ENCODE data around the gene HIGD1A.

Gene HIGD1A

GRCh38 chr3:42764115-42764514, 40.2 kb downstream of the HIGD1A start:
- peaks cover 4% of the 10 kb centered on the region for H3K27me3 ChIP-seq (ENCODE audit: control insufficient read depth, insufficient read depth, low read length)
- H3K36me3 ChIP-seq (ENCODE audit: control insufficient read depth, insufficient read depth, low read length): no peaks in the 10 kb centered on the region
- no peak overlapping the region for H3K4me3 ChIP-seq (ENCODE audit: low read depth, low read length)
- no peak overlapping the region for H3K9ac ChIP-seq (ENCODE audit: low read depth, low read length)
- peaks cover 3% of the 10 kb centered on the region for H3K4me1 ChIP-seq (ENCODE audit: control insufficient read depth, insufficient read depth, low read length)
- H3K9me3 ChIP-seq (ENCODE audit: control insufficient read depth, insufficient read depth, low read length): no peaks in the 10 kb centered on the region

GRCh38 chr3:42763021-42763420, 41.3 kb downstream of the HIGD1A start:
- Histone ChIP-seq H3K9me3 (ENCODE audit: control insufficient read depth, insufficient read depth, low read length) (no peaks in the 10 kb centered on the region), H3K4me1 (ENCODE audit: control insufficient read depth, insufficient read depth, low read length) (peaks cover 3% of the 10 kb centered on the region), H3K9ac (ENCODE audit: low read depth, low read length) (no peak overlapping the region), H3K27me3 (ENCODE audit: control insufficient read depth, insufficient read depth, low read length) (peaks cover 4% of the 10 kb centered on the region), H3K36me3 (ENCODE audit: control insufficient read depth, insufficient read depth, low read length) (no peaks in the 10 kb centered on the region), H3K4me3 (ENCODE audit: low read depth, low read length) (no peak overlapping the region)

- Histone ChIP-seq H3K4me1 (ENCODE audit: control insufficient read depth, insufficient read depth, low read length) (peaks cover 3% of the 10 kb centered on the region), H3K9ac (ENCODE audit: low read depth, low read length) (no peak overlapping the region), H3K9me3 (ENCODE audit: control insufficient read depth, insufficient read depth, low read length) (no peaks in the 10 kb centered on the region)
Observed at GRCh38 chr3:42762046-42762724, 42.1 kb downstream of the HIGD1A start.

GRCh38 chr3:42758126-42758525, 46.2 kb downstream of the HIGD1A start:
- no peaks in the 10 kb centered on the region for H3K36me3 ChIP-seq (ENCODE audit: control insufficient read depth, insufficient read depth, low read length)
- H3K9me3 ChIP-seq (ENCODE audit: control insufficient read depth, insufficient read depth, low read length): no peaks in the 10 kb centered on the region
- H3K4me1 ChIP-seq (ENCODE audit: control insufficient read depth, insufficient read depth, low read length): peaks cover 2% of the 10 kb centered on the region
- H3K9ac ChIP-seq (ENCODE audit: low read depth, low read length): no peak overlapping the region
- H3K27me3 ChIP-seq (ENCODE audit: control insufficient read depth, insufficient read depth, low read length): no peaks in the 10 kb centered on the region
- no peak overlapping the region for H3K4me3 ChIP-seq (ENCODE audit: low read depth, low read length)

More at GRCh38 chr3:42762046-42762724, 42.1 kb downstream of the HIGD1A start:
- H3K27me3 ChIP-seq (ENCODE audit: control insufficient read depth, insufficient read depth, low read length): peaks cover 4% of the 10 kb centered on the region
- H3K36me3 ChIP-seq (ENCODE audit: control insufficient read depth, insufficient read depth, low read length): no peaks in the 10 kb centered on the region
- H3K4me3 ChIP-seq (ENCODE audit: low read depth, low read length): no peak overlapping the region

GRCh38 chr3:42756681-42757213, 47.5 kb downstream of the HIGD1A start:
- Histone ChIP-seq H3K9me3 (ENCODE audit: control insufficient read depth, insufficient read depth, low read length) (no peaks in the 10 kb centered on the region), H3K9ac (ENCODE audit: low read depth, low read length) (no peak overlapping the region), H3K36me3 (ENCODE audit: control insufficient read depth, insufficient read depth, low read length) (no peaks in the 10 kb centered on the region), H3K27me3 (ENCODE audit: control insufficient read depth, insufficient read depth, low read length) (no peaks in the 10 kb centered on the region), H3K4me1 (ENCODE audit: control insufficient read depth, insufficient read depth, low read length) (peaks cover 2% of the 10 kb centered on the region), H3K4me3 (ENCODE audit: low read depth, low read length) (no peak overlapping the region)

- no peaks in the 10 kb centered on the region for H3K36me3 ChIP-seq (ENCODE audit: control insufficient read depth, insufficient read depth, low read length)
Observed at GRCh38 chr3:42755681-42756578, 48.4 kb downstream of the HIGD1A start.

GRCh38 chr3:42753757-42754156, 50.5 kb downstream of the HIGD1A start:
- no peak overlapping the region for H3K9ac ChIP-seq (ENCODE audit: low read depth, low read length)
- no peaks in the 10 kb centered on the region for H3K27me3 ChIP-seq (ENCODE audit: control insufficient read depth, insufficient read depth, low read length)
- H3K36me3 ChIP-seq (ENCODE audit: control insufficient read depth, insufficient read depth, low read length): no peaks in the 10 kb centered on the region
- H3K9me3 ChIP-seq (ENCODE audit: control insufficient read depth, insufficient read depth, low read length): no peaks in the 10 kb centered on the region
- H3K4me3 ChIP-seq (ENCODE audit: low read depth, low read length): no peak overlapping the region
- peaks cover 5% of the 10 kb centered on the region for H3K4me1 ChIP-seq (ENCODE audit: control insufficient read depth, insufficient read depth, low read length)

More at GRCh38 chr3:42755681-42756578, 48.4 kb downstream of the HIGD1A start:
- H3K27me3 ChIP-seq (ENCODE audit: control insufficient read depth, insufficient read depth, low read length): no peaks in the 10 kb centered on the region
- peaks cover 2% of the 10 kb centered on the region for H3K4me1 ChIP-seq (ENCODE audit: control insufficient read depth, insufficient read depth, low read length)
- no peak overlapping the region for H3K4me3 ChIP-seq (ENCODE audit: low read depth, low read length)
- H3K9ac ChIP-seq (ENCODE audit: low read depth, low read length): no peak overlapping the region
- no peaks in the 10 kb centered on the region for H3K9me3 ChIP-seq (ENCODE audit: control insufficient read depth, insufficient read depth, low read length)

- Histone ChIP-seq H3K4me1 (ENCODE audit: control insufficient read depth, insufficient read depth, low read length) (peaks cover 5% of the 10 kb centered on the region), H3K36me3 (ENCODE audit: control insufficient read depth, insufficient read depth, low read length) (no peaks in the 10 kb centered on the region), H3K9ac (ENCODE audit: low read depth, low read length) (no peak overlapping the region), H3K4me3 (ENCODE audit: low read depth, low read length) (no peak overlapping the region), H3K27me3 (ENCODE audit: control insufficient read depth, insufficient read depth, low read length) (no peaks in the 10 kb centered on the region), H3K9me3 (ENCODE audit: control insufficient read depth, insufficient read depth, low read length) (no peaks in the 10 kb centered on the region)
Observed at GRCh38 chr3:42752961-42753360, 51.3 kb downstream of the HIGD1A start.

GRCh38 chr3:42752441-42752840, 51.8 kb downstream of the HIGD1A start:
- Histone ChIP-seq H3K9ac (ENCODE audit: low read depth, low read length) (no peak overlapping the region), H3K4me3 (ENCODE audit: low read depth, low read length) (no peak overlapping the region), H3K27me3 (ENCODE audit: control insufficient read depth, insufficient read depth, low read length) (no peaks in the 10 kb centered on the region), H3K36me3 (ENCODE audit: control insufficient read depth, insufficient read depth, low read length) (no peaks in the 10 kb centered on the region), H3K9me3 (ENCODE audit: control insufficient read depth, insufficient read depth, low read length) (no peaks in the 10 kb centered on the region), H3K4me1 (ENCODE audit: control insufficient read depth, insufficient read depth, low read length) (peaks cover 5% of the 10 kb centered on the region)

GRCh38 chr3:42751609-42752008, 52.7 kb downstream of the HIGD1A start:
- Histone ChIP-seq H3K4me3 (ENCODE audit: low read depth, low read length) (no peak overlapping the region), H3K36me3 (ENCODE audit: control insufficient read depth, insufficient read depth, low read length) (no peaks in the 10 kb centered on the region), H3K27me3 (ENCODE audit: control insufficient read depth, insufficient read depth, low read length) (no peaks in the 10 kb centered on the region), H3K4me1 (ENCODE audit: control insufficient read depth, insufficient read depth, low read length) (peaks cover 5% of the 10 kb centered on the region), H3K9ac (ENCODE audit: low read depth, low read length) (no peak overlapping the region), H3K9me3 (ENCODE audit: control insufficient read depth, insufficient read depth, low read length) (no peaks in the 10 kb centered on the region)

GRCh38 chr3:42750834-42751233, 53.5 kb downstream of the HIGD1A start:
- no peak overlapping the region for H3K9ac ChIP-seq (ENCODE audit: low read depth, low read length)
- no peaks in the 10 kb centered on the region for H3K9me3 ChIP-seq (ENCODE audit: control insufficient read depth, insufficient read depth, low read length)
- H3K27me3 ChIP-seq (ENCODE audit: control insufficient read depth, insufficient read depth, low read length): peaks cover 2% of the 10 kb centered on the region
- H3K4me3 ChIP-seq (ENCODE audit: low read depth, low read length): no peak overlapping the region
- H3K4me1 ChIP-seq (ENCODE audit: control insufficient read depth, insufficient read depth, low read length): peaks cover 5% of the 10 kb centered on the region
- H3K36me3 ChIP-seq (ENCODE audit: control insufficient read depth, insufficient read depth, low read length): no peaks in the 10 kb centered on the region
